Right atrium auricular region (tissue), 2 donors: ENCODE measurements around the gene AFTPH. TPM values are rescaled to one million over a fixed set of nuclear protein-coding genes. Genes with fewer than 3 reads are reported as not detected.

Source experiments
- DNase-seq: peaks from one replicate; pipeline ENCODE4 v3.0.0-alpha.2; 2019; ENCODE audit warnings: low spot score
- H3K27ac ChIP-seq, 2 donors: fragments of 200-600 bp; sonication (generic); 1 replicate in 1 of 2; 2 replicates in 1 of 2; pipeline ENCODE4 v1.5.1; 2016 to 2019
- H3K27me3 ChIP-seq, 2 donors: fragments of 200-600 bp; sonication (generic); one replicate each; pipeline versions ENCODE4 v1.5.1 to v1.6.0; 2017 to 2019
- H3K36me3 ChIP-seq: fragments of 200-600 bp; sonication (generic); one replicate; pipeline ENCODE4 v1.5.1; 2016
- H3K4me1 ChIP-seq, 2 donors: fragments of 200-600 bp; sonication (generic); one replicate each; pipeline versions ENCODE4 v1.5.1 to v1.6.0; 2017 to 2019
- H3K4me3 ChIP-seq, 2 donors: fragments of 200-600 bp; sonication (generic); 1 replicate in 1 of 2; 2 replicates in 1 of 2; pipeline ENCODE4 v1.5.1; 2017 to 2019; ENCODE audit warnings: mild to moderate bottlenecking in 1 of 2, moderate library complexity in 1 of 2
- H3K9me3 ChIP-seq, 2 donors: fragments of 200-600 bp; sonication (generic); one replicate each; pipeline ENCODE4 v1.5.1; 2019
- CTCF ChIP-seq, 2 donors: fragments of 200-600 bp; sonication (generic); IDR thresholded peaks; one replicate each; pipeline ENCODE4 v1.5.1; 2019; ENCODE audit warnings: antibody characterized with exemption in 2 of 2
- total RNA-seq, 2 donors: library from RNA; depleted of rRNA; stranded (reverse); fragments of >200 nt; gene quantifications; one replicate each; pipeline ENCODE4 v1.1.0, GENCODE V29; 2016

AFTPH gene
- total RNA-seq, 2 donors from 2014 or later: 14.5 to 17.4 TPM

DNA sequence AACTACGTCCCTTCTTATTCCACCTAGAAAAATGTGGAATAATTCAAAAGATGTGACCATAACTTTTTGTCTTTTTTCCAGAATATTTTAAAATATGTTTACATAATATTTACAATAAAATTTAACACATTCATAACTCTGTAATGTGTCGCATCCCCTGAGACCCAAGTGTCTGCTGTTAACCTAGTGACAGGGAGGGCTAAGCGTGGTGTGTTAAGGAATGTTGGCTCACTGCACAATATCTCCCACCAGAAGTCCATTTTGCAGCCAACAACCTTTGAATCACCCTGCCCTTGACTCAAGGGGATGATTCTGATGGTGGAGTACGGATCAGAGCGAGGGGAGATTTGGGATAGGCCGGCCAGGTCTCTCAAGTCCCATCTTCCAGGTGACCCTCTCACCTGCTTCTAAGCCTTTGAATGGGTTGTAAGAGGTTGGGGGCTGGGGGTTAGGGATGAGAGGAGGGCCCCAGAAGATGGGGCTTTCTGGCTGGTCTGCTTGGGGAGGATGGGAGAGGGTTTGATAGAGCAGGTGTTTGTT lies 86.3 kb downstream of the AFTPH start:
- peaks cover 0 to 14% of the 10 kb centered on the region in 2 donors for H3K4me1 ChIP-seq
- no peak overlapping the region for H3K4me3 ChIP-seq
- DNase-seq: peak; percentile 53
- no peaks in the 10 kb centered on the region for H3K36me3 ChIP-seq
- no peak overlapping the region for H3K27ac ChIP-seq
- H3K27me3 ChIP-seq: no peaks in the 10 kb centered on the region
- no peak for TF ChIP-seq CTCF (IDR thresholded peaks at IDR 0.05)
- H3K9me3 ChIP-seq: no peaks in the 10 kb centered on the region

GRCh38 chr2:64612575-64613195 lies 88.6 kb downstream of the AFTPH start:
- no peaks in the 10 kb centered on the region for H3K9me3 ChIP-seq
- H3K36me3 ChIP-seq: no peaks in the 10 kb centered on the region
- H3K4me3 ChIP-seq: no peak overlapping the region
- H3K27me3 ChIP-seq: no peaks in the 10 kb centered on the region
- TF ChIP-seq CTCF (IDR thresholded peaks at IDR 0.05): no peak
- peaks cover 0 to 10% of the 10 kb centered on the region in 2 donors for H3K4me1 ChIP-seq
- DNase-seq: peak; percentile 18
- H3K27ac ChIP-seq: no peak overlapping the region

GRCh38 chr2:64613276-64613675 lies 89.1 kb downstream of the AFTPH start:
- peak; percentile 18 for DNase-seq
- TF ChIP-seq CTCF (IDR thresholded peaks at IDR 0.05): no peak
- Histone ChIP-seq H3K4me3 (no peak overlapping the region), H3K9me3 (no peaks in the 10 kb centered on the region), H3K4me1 (peaks cover 0 to 10% of the 10 kb centered on the region in 2 donors), H3K36me3 (no peaks in the 10 kb centered on the region), H3K27ac (no peak overlapping the region), H3K27me3 (no peaks in the 10 kb centered on the region)

GRCh38 chr2:64615192-64615763 lies 91.2 kb downstream of the AFTPH start:
- no peak for TF ChIP-seq CTCF (IDR thresholded peaks at IDR 0.05)
- Histone ChIP-seq H3K36me3 (no peaks in the 10 kb centered on the region), H3K27me3 (no peaks in the 10 kb centered on the region), H3K27ac (no peak overlapping the region), H3K4me3 (no peak overlapping the region), H3K9me3 (no peaks in the 10 kb centered on the region), H3K4me1 (no peaks in the 10 kb centered on the region)
- DNase-seq: no peak

GRCh38 chr2:64615844-64616536 lies 91.9 kb downstream of the AFTPH start:
- no peak overlapping the region for H3K4me3 ChIP-seq
- no peaks in the 10 kb centered on the region for H3K4me1 ChIP-seq
- H3K9me3 ChIP-seq: no peaks in the 10 kb centered on the region
- no peak overlapping the region for H3K27ac ChIP-seq
- no peaks in the 10 kb centered on the region for H3K36me3 ChIP-seq
- no peak for DNase-seq
- TF ChIP-seq CTCF (IDR thresholded peaks at IDR 0.05): no peak
- H3K27me3 ChIP-seq: no peaks in the 10 kb centered on the region
